IPS-20b (cell line): Measurements from ENCODE around the gene NOTCH3.

ENCODE experiments used
- H3K27ac ChIP-seq: one replicate; pipeline ENCODE4 v1.5.1; 2013; ENCODE audit warnings: low read length
- H3K27me3 ChIP-seq: 2 replicates; pipeline ENCODE4 v1.6.1; 2013; ENCODE audit warnings: mild to moderate bottlenecking, low read length, inconsistent platforms; ENCODE audit not compliant: insufficient read depth
- H3K36me3 ChIP-seq: 2 replicates; pipeline ENCODE4 v1.6.1; 2013; ENCODE audit warnings: low read depth, mild to moderate bottlenecking, inconsistent platforms, low read length, moderate library complexity; ENCODE audit not compliant: insufficient read depth
- H3K4me1 ChIP-seq: 2 replicates; pipeline ENCODE4 v1.6.1; 2013; ENCODE audit warnings: mild to moderate bottlenecking, control low read depth, inconsistent platforms, low read length, moderate library complexity; ENCODE audit not compliant: insufficient read depth
- H3K4me3 ChIP-seq: 2 replicates; pipeline ENCODE4 v1.5.1; 2013; ENCODE audit warnings: mild to moderate bottlenecking, low read length, inconsistent platforms
- H3K9ac ChIP-seq: 2 replicates; pipeline ENCODE4 v1.6.1; 2013; ENCODE audit warnings: low read depth, mild to moderate bottlenecking, inconsistent platforms, low read length, moderate library complexity
- H3K9me3 ChIP-seq: 2 replicates; pipeline ENCODE4 v1.6.1; 2013; ENCODE audit warnings: mild to moderate bottlenecking, low read depth, low read length, inconsistent platforms; ENCODE audit not compliant: insufficient read depth

Gene NOTCH3

DNA sequence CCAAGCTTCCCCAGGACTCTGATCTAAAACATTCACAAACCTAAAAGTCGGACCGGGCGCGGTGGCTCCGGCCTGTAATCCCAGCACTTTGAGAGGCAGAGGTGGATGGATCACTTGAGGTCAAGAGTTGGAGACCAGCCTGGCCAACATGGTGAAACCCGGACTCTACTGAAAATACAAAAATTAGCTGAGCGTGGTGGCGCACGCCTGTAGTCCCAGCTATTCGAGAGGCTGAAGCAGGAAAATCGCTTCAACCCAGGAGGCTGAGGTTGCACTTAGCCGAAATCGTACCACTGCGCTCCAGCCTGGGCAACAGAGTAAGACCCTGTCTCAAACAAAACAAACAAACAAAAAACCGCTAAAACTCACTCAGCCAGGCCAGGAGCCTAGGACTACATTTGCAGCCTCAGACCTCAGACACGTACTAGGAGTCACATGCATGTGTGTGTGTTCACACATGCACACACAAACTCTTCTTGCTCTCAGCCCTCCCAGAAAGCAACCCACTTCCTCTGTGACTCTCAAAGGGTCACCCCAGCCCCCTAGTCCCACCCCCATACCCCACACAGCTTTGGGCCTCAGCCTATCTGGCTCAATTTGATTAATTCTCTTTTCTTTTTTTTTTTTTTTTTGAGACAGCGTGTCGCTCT is 704 bp upstream of the NOTCH3 start:
- Histone ChIP-seq H3K4me3 (peak overlapping the region; percentile 55; the same call in 1 of the 2 replicates), H3K27ac (no peak overlapping the region), H3K36me3 (peaks cover 25% of the 10 kb centered on the region), H3K9ac (no peak overlapping the region), H3K9me3 (no peaks in the 10 kb centered on the region), H3K4me1 (peaks cover 10% of the 10 kb centered on the region), H3K27me3 (peaks cover 3% of the 10 kb centered on the region; the same call in 1 of the 2 replicates)

DNA sequence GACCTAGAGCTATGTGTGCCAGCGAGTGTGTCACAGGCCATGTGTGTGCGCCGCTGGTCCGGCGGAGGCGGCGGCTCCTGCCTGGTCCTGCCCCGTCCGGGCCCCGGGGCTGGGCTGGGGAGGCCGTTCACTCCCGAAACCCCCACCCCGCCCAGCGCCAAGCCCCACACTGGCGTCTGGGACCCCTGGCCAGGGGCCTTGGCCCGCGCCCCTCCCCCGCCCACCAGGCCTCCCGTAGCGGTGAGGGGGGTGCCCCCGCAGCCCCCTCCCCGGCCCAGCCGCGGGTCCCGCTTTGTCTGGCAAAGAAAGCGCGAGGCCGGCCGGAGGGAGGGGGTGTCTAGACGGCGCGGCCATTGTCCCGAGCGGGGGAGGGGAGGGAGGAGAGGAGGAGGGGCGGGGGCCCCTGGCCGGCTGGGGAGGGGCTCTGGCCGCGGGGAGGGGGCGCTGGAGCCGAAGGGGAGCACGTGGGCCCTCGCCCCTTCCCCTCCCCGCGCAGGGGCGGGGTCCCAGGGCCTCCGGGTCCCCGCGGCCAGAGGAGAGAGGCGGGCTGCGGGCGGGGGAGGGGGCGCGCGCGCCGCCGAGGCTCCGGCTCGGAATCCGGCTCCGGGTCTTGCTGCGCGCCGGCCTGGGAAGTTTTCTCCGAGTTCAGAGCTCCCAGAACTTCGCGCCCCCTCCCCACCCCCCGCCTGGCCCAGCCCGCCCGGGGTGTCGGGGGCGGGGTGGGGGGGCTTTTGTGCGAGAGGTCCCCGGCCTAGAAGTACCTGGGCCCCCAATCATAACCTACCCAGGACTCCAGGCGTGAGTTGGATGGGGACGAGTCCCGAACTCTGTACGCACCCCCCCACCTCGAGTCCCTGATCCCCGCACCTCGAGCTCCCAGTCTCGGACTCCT is 888 bp downstream of the NOTCH3 start:
- Histone ChIP-seq H3K36me3 (peaks cover 27% of the 10 kb centered on the region), H3K27ac (peak overlapping the region; percentile 81), H3K9ac (peak overlapping the region; percentile 91), H3K27me3 (peaks cover 3% of the 10 kb centered on the region; the same call in 1 of the 2 replicates), H3K4me1 (peaks cover 14% of the 10 kb centered on the region), H3K4me3 (peak overlapping the region; percentile 96), H3K9me3 (no peaks in the 10 kb centered on the region)

GRCh38 chr19:15198951-15199660 is 1.7 kb downstream of the NOTCH3 start:
- Histone ChIP-seq H3K4me3 (peak overlapping the region; percentile 70), H3K36me3 (peaks cover 30% of the 10 kb centered on the region), H3K4me1 (peaks cover 14% of the 10 kb centered on the region), H3K9ac (peak overlapping the region; percentile 67; the same call in 1 of the 2 replicates), H3K27ac (no peak overlapping the region), H3K27me3 (peaks cover 3% of the 10 kb centered on the region; the same call in 1 of the 2 replicates), H3K9me3 (no peaks in the 10 kb centered on the region)

DNA sequence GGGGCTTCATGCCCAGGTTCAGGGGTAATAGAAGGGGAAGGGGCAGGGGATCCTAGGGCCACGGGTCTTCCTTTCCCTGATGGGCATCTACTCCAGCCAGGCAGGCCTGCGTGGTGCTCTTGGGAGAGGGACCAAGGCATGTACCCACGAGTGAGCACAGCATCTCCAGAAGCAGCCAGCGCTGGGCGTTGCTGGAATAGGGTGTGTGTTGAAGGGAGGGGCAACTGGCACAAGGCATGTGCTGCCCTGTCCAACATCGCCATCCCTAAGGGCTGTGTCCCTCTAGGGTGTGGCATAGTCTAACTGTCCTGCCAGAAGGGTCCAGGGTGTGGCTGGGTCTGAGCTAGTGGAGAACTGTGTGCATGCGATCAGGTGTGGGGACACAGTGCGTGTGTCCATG is 2.9 kb downstream of the NOTCH3 start:
- Histone ChIP-seq H3K27ac (no peak overlapping the region), H3K36me3 (peaks cover 35% of the 10 kb centered on the region), H3K9ac (no peak overlapping the region), H3K9me3 (no peaks in the 10 kb centered on the region), H3K4me1 (peaks cover 14% of the 10 kb centered on the region), H3K27me3 (peaks cover 3% of the 10 kb centered on the region; the same call in 1 of the 2 replicates), H3K4me3 (no peak overlapping the region)

DNA sequence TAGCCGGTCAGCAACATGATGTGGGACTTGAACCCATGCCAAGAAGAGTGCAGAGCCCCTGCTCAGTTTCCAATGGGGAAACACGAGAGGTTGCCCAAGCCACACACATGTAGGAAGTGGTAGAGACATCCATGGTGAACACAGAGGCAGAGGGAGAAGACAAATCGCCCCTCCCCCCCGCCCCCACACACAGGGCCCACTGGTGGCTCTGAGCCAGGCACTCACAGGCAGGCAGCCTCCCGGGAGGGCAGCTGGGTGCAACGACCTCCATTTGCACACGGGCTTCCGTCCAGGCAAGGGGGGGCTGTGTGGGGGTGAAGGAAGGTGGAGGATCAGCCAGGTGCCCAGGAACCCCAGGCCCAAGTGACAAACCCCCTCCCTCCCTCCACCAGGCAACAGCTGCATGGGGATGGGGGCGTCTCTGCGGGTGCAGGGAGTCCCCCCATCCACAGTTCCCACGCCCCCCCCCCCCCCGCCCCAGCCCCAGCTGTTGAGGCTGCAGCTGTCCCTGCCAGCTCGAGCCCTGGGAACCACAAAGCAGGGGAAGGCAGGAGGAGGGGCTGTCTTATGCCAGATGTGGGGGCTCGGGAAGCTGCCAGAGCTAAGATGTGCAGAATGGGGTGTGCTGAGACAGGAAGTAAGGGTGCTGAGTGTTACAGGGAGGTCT is 3.4 kb downstream of the NOTCH3 start:
- no peak overlapping the region for H3K4me3 ChIP-seq
- peaks cover 14% of the 10 kb centered on the region for H3K4me1 ChIP-seq
- H3K27ac ChIP-seq, result no peak overlapping the region
- H3K9ac ChIP-seq, result no peak overlapping the region
- H3K27me3 ChIP-seq, result peaks cover 3% of the 10 kb centered on the region; the same call in 1 of the 2 replicates
- peaks cover 41% of the 10 kb centered on the region for H3K36me3 ChIP-seq
- H3K9me3 ChIP-seq, result no peaks in the 10 kb centered on the region

DNA sequence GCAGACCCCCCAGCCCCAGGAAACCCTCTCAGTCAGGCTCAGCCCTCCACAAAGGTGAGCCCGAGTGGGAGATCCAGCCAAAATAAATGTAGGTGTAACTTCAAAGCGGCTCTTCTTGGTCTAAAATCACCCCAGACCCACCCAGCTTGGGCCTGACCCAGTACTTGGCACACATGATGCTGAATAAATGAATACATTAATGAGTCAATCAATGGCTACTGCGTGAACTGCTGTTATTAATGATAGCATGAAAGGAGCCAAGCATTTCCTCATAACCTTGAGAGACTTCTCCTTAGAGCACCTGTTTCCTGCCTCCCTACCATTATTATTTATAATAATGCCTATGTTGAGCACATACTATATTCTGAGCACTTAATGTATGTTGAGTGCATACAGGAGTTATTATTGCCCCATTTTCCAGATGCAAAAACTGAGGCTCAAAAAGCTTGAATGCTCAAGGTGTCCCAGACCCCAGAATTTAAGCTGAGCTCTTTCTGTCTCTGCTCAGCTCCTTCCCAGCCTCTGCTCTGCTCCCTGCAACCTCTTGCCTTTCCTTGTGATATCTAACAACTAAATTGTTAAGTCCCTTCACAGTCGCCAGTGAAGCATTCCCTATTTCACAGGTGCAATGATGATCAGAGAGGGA is 4.3 kb downstream of the NOTCH3 start:
- Histone ChIP-seq H3K9ac (peak overlapping the region; percentile 45; the same call in 1 of the 2 replicates), H3K27me3 (peaks cover 2% of the 10 kb centered on the region; the same call in 1 of the 2 replicates), H3K36me3 (peaks cover 50% of the 10 kb centered on the region), H3K27ac (no peak overlapping the region), H3K4me3 (peak overlapping the region; percentile 63), H3K4me1 (peaks cover 14% of the 10 kb centered on the region), H3K9me3 (no peaks in the 10 kb centered on the region)

DNA sequence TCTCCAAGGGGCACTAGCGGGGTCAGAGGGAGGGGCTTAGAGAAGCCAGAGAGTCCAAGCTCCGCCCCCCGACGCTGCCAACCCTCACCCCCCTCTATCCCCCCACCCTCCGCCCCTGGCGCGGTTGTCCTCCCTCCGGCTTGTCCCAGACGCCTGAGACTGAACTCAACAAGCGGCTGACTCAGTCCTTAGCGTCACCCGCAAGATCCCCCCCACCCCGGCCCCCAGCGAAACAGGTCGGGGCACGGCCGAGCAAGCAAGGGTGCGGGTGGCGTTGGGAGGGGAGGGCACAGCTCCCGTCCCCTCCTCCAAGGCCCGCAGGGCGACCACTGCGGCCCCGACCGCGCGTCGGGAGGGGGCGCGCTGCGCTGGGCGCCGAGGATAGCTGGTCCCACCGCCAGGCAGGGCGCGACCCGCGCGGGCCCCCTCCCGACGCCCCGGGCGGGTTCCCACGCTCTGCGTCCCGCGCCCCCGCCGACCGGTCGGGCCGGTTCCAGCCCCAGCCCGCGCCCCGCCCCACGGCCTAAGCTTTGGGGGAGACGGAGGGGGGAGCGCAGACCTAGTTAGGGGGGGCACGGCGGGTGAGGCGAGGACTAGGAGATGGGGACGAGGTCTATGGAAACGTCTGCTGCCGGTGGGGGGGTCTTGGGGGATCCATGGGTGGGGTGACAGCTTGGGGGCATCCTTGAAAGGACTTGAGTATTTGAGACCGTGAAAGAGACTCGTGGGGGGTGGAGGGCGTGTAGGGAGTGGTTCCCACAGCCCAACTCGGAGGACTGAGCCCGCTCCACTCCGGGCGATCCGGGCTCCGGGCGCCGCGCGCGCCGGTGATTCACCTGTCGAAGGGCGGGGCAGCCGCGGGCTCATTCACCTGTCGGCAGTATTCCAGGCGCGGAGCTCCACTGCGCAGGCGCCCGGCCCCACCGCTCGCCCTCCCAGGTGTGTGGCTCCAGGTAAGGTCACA is 5.1 kb downstream of the NOTCH3 start:
- Histone ChIP-seq H3K4me1 (peaks cover 14% of the 10 kb centered on the region), H3K27ac (no peak overlapping the region), H3K9me3 (no peaks in the 10 kb centered on the region), H3K36me3 (peaks cover 57% of the 10 kb centered on the region), H3K27me3 (no peaks in the 10 kb centered on the region), H3K9ac (peak overlapping the region; percentile 45; the same call in 1 of the 2 replicates), H3K4me3 (peak overlapping the region; percentile 65; the same call in 1 of the 2 replicates)

DNA sequence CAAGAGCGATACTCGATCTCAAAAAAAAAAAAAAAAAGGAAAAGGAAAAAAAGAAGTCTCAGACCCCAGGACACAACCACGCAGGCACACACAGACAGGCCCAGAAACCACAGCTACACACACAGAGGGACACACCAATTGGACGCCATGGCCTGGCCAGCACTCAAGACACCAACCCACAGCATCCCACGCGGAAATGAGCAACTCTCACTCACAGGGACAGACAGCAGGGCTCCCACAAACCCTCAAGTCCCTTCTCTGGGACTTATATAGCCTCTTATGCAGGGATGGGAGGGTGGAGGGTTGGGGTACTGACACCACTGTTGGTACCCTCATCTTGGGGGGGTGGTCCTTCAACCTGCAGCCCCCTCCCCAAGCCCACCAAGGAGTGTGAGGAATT is 5.9 kb downstream of the NOTCH3 start:
- peak overlapping the region; percentile 65; the same call in 1 of the 2 replicates for H3K4me3 ChIP-seq
- H3K4me1 ChIP-seq, result peaks cover 14% of the 10 kb centered on the region
- no peaks in the 10 kb centered on the region for H3K27me3 ChIP-seq
- H3K36me3 ChIP-seq, result peaks cover 65% of the 10 kb centered on the region
- no peaks in the 10 kb centered on the region for H3K9me3 ChIP-seq
- H3K27ac ChIP-seq, result no peak overlapping the region
- no peak overlapping the region; the same call in 1 of the 2 replicates for H3K9ac ChIP-seq

GRCh38 chr19:15191982-15192381 is 8.8 kb downstream of the NOTCH3 start:
- H3K36me3 ChIP-seq, result peaks cover 71% of the 10 kb centered on the region
- no peaks in the 10 kb centered on the region for H3K27me3 ChIP-seq
- H3K9ac ChIP-seq, result no peak overlapping the region
- H3K9me3 ChIP-seq, result no peaks in the 10 kb centered on the region
- H3K27ac ChIP-seq, result no peak overlapping the region
- H3K4me1 ChIP-seq, result peaks cover 5% of the 10 kb centered on the region; the same call in 1 of the 2 replicates
- H3K4me3 ChIP-seq, result no peak overlapping the region

GRCh38 chr19:15191514-15191913 is 9.3 kb downstream of the NOTCH3 start:
- Histone ChIP-seq H3K9me3 (no peaks in the 10 kb centered on the region), H3K4me3 (no peak overlapping the region), H3K4me1 (peaks cover 4% of the 10 kb centered on the region; the same call in 1 of the 2 replicates), H3K27me3 (no peaks in the 10 kb centered on the region), H3K9ac (no peak overlapping the region), H3K27ac (no peak overlapping the region), H3K36me3 (peaks cover 71% of the 10 kb centered on the region)
